Measurements from ENCODE around the gene EPHA2.

The EPHA2 gene

GRCh38 chr1:16149146-16149545, 6.7 kb downstream of the EPHA2 start:
- DNase-seq = no peak

- no peak for DNase-seq
Observed at GRCh38 chr1:16148329-16149092, 7.4 kb downstream of the EPHA2 start.

DNA sequence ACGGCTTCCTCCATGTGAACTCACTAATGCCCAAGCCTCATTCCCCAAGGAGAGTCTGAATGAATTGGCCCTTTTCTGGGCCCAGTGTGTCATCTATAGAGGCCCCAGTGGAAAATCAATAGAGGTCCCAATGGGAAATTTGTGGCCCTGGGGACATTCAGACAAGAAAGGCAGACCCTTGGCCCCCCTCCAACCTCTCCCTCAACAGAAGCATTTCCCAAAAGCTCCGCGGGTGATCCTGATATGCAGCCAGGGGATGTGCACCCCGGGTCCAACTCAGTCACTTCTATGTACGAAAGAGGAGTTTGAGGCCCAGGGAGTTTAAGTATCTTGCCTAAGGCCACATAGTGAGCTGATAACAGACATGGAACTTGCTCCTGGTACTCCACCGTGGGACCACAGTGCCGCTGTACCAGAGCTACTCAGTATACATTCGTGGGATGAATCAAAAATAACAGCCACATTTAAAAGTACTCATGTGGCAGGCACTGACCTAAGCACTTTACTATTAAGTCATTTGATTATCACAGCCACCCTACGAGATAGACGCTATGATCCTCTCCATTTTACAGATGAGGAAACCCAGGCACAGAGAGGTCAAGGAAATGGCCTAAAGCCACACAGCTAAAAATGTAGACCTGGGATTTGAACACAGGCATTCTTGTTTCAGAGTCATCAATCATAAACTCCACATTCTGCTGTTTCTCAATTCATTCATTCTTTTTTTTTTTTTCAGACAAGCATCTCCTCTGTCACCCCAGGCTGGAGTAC, 8.5 kb downstream of the EPHA2 start:
- DNase-seq = no peak

DNA sequence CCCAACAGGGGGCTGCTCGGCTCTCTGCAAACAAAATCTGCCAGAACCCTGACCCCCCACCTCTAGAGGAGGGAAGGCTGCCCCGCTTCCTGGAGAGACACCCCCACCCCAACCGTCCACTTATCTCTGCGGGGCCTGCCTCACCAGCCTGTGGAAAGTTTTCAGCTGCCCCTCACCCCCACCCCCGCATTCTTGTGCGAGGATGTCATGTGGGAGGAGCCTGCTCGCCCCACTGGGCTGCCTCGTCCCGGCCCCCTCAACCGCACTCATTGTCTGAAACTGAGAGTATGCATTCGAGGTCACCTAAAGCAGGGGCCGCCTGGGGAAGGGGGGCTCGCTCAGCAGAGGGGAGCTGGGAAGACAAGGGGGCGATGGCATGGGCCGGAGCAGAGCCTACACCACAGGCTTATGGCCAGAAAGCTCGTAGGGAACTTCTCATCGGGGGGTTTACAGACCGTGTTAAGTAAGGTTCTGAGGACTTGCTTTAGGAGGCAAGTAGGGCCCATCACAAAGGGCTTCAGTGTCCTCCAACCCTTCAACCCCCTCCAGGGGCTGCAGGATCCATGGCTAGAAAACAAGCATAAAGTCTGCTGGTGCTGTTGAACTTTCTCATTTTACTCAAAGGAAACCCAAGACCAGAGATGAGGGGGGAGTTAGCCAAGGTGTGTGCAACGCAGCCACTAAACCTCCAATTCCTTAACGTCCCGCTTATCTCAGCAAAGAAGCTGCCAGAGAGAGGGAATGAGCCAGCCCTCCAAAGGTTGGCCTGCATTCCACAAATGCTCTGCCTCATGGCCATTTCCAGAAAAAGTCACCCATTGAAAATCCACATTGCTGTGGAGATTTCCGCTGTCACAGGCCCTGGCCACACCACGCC, 9.4 kb downstream of the EPHA2 start:
- DNase-seq = no peak

- no peak for DNase-seq
Observed at GRCh38 chr1:16145662-16146278, 10.1 kb downstream of the EPHA2 start.

GRCh38 chr1:16145030-16145661, 10.7 kb downstream of the EPHA2 start:
- no peak for DNase-seq

DNA sequence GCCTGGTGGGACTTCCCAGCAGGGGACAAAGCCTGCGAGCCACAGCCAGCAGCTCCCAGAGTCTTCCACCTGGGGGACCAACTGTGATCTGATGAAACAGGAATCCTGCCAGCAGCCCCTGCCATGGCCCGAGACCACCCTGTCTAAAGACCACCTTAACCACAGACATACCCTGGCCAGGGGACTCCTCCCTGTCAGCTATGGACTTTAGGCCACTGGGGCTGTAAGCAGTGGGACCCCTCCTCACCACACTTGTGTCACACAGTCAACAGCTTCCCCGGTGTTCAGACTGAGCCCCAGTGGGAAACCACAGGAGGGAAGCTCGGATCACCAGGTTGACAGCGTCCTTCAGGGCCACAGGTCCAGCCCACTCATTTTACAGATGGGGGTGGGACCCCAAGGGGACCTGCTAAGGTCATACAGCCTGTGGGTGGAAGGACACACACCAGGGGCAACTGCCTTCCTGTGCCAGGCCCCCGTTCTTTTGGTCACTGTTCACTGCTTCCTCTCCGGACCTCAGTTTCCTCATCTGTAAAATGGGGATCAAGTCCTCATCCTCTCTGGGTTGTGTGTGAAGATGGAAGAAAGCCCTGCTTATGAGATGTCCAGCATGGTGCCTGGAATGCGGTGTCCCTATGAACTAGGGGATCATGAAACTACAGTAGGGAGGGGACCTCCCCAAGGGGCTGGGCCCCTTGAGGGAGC, 11.4 kb downstream of the EPHA2 start:
- DNase-seq = no peak

DNA sequence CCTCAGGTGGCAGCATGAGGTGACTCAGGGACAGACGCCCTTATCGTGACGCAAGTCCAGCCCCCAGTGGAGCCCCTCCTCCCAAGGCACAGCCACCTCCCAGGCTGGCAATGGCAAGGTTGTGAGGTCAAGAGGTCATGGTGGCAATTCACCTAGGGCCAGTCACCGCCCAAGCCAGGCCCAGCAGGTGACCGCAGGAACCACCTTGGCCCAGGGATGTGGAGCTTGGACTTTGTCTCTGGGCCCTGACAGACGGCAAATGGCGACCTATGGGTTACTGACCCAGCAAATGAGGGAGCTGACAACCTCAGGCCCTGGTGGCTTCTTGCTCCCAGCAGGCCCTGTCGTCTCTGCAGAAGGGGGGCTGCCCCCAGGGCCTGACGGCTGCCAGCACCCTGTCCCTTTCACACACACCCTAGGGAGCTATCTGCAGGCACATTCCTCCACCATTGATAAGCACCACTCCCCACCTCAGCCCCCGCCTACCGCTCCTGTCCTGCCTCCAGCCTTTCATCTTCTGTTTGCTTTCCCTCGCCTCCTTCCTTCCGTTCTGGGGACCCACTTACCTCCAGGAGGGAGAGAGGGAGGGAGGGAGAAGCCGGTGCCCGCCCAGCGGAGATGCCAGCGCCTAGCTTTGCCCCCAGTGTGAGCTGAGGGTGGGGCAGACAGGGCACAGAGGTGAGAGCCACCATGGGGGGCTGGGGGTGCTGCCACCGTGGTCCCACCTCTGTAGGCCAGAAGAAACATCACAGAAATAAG, 12.1 kb downstream of the EPHA2 start:
- DNase-seq = no peak

GRCh38 chr1:16143005-16143565, 12.8 kb downstream of the EPHA2 start:
- DNase-seq = no peak

- no peak for DNase-seq
Observed at GRCh38 chr1:16142383-16142995, 13.4 kb downstream of the EPHA2 start.

DNA sequence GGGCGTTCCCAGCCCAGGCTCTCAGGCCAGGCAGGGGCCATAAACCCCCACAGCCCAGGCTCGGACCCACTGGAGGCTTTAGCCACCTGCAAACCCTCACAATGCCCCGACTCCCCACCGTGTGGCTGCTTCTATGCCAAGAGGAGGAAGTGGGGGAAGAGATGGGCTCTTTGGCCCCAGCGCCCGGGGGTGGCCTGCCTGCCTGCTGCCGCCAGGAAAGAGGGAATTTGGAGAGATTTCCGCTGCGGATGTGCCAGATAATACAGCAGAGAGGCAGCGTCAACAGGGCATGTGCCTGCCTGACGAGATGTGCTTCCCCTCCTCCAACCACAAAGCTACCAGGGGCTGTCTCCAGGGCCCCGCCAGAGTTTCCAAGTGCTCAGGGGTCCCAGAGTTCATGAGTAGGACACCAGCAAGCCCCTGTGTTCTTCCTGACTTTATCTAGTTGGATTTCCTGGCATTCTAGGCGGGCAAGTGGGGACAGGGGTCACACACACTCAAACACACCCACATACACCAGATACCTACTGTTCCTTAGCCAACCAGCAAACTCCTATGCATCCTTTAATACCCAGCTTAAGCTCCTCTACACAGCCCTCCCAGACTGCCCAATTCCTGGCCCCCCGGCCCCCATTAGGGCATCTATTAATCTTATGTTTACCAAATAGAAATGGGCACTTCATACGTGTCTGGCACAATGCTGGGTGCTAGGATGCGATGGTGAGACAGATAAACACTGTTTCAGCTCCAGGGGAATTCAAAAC, 14.1 kb downstream of the EPHA2 start:
- peak; percentile 48 to 68 (median 49) for DNase-seq

DNA sequence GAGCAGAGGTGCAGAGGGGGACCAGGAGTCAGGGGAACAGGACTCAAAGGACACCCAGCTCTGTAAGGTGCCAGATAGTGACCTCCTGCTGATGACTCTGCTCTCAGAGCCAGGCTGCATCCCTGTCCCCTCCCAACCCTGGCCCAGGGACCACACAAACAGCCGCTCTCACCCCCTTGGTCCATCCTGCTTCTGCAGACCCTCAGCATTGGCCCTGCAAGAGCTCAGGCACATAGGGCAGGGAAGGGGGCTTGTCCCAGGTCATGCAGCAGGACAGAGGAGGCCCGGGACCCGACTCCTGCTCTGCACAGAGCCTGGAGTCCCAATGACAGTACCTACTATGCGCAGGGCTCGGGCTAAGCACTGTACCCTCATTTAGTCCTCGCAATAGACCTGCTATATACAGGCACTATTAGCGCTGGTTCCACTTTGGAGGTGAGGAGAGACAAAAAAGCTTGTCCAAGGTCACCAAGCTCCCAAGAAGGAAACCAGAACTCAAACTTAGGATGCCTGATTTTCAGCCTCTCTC, 15.7 kb downstream of the EPHA2 start:
- DNase-seq = no peak

GRCh38 chr1:16139473-16139962, 16.4 kb downstream of the EPHA2 start:
- no peak for DNase-seq

DNA sequence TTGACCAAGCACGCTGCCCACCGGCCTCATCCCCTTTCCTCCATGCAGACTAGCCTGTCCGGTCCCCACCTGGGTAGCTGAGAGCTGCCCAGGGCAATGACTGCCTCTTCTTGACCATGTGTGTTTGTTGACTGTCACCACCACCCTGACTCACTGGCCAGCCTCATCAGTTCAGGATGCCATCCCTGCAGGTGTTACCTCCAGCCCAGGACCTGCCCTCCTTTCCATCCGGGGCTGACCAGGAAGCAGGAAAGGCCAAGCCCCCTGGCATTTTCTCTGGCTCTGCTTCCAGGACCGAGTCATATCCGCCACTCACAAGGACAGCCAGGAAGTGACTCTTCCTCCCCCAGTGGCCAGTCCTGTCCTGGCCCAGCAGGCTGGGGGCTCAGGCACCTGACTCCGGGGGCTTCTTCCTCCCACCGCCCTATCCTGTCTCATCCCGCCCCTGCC, 17.1 kb downstream of the EPHA2 start:
- no peak for DNase-seq

DNA sequence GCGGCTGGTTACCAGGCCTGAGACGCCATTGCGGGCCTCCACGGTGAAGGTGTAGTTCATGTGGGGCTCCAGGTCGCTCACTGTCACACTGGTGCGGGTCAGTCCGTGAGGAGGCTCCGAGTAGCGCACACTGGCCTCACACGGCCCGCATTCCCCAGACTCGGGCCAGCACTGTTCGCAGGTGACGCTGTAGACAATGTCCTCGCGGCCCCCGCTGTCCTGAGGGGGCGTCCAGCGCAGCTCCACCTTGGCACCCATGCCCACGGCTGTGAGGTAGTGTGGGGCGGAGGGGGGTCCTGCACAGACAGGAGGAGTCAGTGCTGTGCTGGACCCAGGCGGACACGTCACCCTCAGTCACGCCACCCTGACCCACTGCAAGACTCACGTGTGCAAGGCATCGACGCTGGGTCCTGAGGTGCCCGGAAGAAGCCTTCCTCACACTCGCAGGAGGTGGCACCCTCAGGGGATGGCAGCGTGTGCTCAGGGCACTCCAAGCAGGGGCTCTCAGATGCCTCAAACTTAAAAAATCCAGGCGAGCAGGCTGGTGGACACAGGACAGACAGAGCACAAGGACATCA, 17.9 kb downstream of the EPHA2 start:
- DNase-seq = no peak

- DNase-seq = no peak
Observed at GRCh38 chr1:16135501-16135900, 20.4 kb downstream of the EPHA2 start.

DNA sequence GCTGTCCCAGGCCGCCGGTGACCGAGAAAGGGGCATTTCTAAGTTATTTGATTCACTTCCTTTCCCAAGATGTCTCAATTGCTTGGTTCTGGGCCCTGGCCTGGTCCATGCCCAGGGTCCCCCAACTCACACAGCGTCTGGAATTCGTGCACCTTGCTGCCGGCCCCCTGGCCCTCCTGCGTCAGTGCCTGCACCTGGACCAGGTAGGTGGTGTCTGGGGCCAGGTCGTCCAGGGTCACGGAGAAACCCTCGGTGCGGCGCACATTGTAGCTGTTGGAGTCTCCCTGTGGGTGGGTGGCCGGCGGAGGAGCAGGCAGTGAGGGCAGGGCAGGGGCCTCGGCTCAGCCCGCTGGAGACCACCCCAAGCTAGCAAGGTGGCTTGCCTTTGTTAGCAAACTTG, 21.0 kb downstream of the EPHA2 start:
- DNase-seq = no peak

DNA sequence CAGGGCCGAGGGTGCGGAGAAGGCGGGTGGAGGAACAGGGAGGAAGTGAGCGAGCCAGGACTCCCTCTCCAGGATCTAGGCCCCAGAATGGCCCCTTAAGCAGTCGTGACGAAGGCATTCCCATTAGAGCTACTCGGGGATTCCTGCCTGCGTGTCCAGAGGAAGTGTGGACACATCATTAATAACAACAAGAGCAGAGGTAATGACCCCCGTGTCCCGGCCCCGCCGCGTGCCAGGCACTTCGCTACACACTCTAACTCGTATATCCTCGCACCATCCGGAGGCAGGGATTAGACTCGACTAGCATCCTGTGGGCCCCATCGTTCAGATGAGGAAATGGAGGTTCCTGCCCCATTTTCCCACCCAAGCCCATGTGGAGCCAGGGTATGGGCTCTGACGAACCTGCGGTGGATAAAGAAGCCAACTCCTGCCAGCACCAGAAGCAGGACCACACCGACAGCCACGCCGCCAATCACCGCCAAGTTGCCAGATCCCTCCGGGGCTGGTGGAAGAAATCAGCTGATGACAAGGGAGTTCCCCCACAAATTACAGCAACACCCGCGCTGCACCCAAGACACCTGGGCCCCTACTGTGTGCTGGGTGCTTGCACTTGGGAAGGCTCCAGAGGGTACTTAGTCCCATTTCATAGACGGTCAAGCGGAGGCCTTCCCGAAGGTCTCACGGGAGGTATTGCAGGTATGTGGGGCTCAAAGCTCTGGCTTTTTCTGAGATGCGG, 21.6 kb downstream of the EPHA2 start:
- DNase-seq = no peak

Data from suppressor macrophage treated with lipopolysaccharide for 1 hour (primary cell).